IMR-90 (cell line): Measurements from ENCODE around the gene STMN3. TPM values are rescaled to one million over a fixed set of nuclear protein-coding genes. Genes with fewer than 3 reads are reported as not detected.

ENCODE experiments used
- ATAC-seq: fragments of 200-7000 bp; cut with Tn5 transposase; 2 replicates; pipeline ENCODE4 v1.9.1; 2020; ENCODE audit warnings: low read depth, mild to moderate bottlenecking, moderate library complexity
- BruUV-seq: library from RNA; stranded (reverse); fragments of 400-500 nt; replicated peaks from 2 replicates; lab custom pipeline; 2021; lab: Mats Ljungman, UMichigan
- CTCF ChIA-PET: fragments of 300-600 bp; formaldehyde crosslinking; extraction: SDS; loops from one replicate; lab custom pipeline; 2021; ENCODE audit warnings: antibody characterized with exemption; lab: Yijun Ruan, JAX
- POLR2A ChIA-PET: fragments of 300-600 bp; sonication (Branson Sonifier 250); formaldehyde crosslinking; loops from one replicate; lab custom pipeline; 2022; ENCODE audit warnings: antibody characterized with exemption; ENCODE audit not compliant: unreplicated experiment; lab: Charles Lee
- DNase-seq: peaks from one replicate; pipeline ENCODE4 v3.0.0; 2013
- H2AFZ ChIP-seq: replicated peaks from 2 replicates; pipeline ENCODE3; 2013; ENCODE audit warnings: low read length, mild to moderate bottlenecking; ENCODE audit not compliant: poor library complexity
- H2AK5ac ChIP-seq: 2 replicates; pipeline ENCODE4 v1.6.1; 2013; ENCODE audit warnings: low read depth, low read length, inconsistent platforms
- H2AK9ac ChIP-seq: replicated peaks from 2 replicates; pipeline ENCODE3; 2013; ENCODE audit warnings: mild to moderate bottlenecking, low read depth, low read length, moderate library complexity; ENCODE audit not compliant: poor library complexity
- H2BK120ac ChIP-seq: 2 replicates; pipeline ENCODE4 v1.6.1; 2013; ENCODE audit warnings: low read depth, low read length, inconsistent platforms
- H2BK15ac ChIP-seq: 3 replicates; pipeline ENCODE4 v1.6.1; 2013; ENCODE audit warnings: low read depth, low read length, inconsistent platforms
- H2BK20ac ChIP-seq: 2 replicates; pipeline ENCODE4 v1.6.1; 2013; ENCODE audit warnings: low read depth, mild to moderate bottlenecking, inconsistent platforms, low read length, moderate library complexity
- H2BK5ac ChIP-seq: 2 replicates; pipeline ENCODE4 v1.6.1; 2013; ENCODE audit warnings: mild to moderate bottlenecking, low read depth, low read length, inconsistent platforms; ENCODE audit not compliant: poor library complexity, severe bottlenecking
- H3K14ac ChIP-seq: replicated peaks from 2 replicates; pipeline ENCODE4 v1.6.1; 2013; ENCODE audit warnings: low read depth, low read length, inconsistent platforms
- H3K18ac ChIP-seq: 2 replicates; pipeline ENCODE4 v1.6.1; 2013; ENCODE audit warnings: low read depth, low read length, control low read depth
- H3K23ac ChIP-seq: 2 replicates; pipeline ENCODE4 v1.6.1; 2013; ENCODE audit warnings: low read depth, low read length, inconsistent platforms
- H3K27ac ChIP-seq: 2 replicates; pipeline ENCODE4 v1.5.1; 2013; ENCODE audit warnings: mild to moderate bottlenecking, control low read depth, low read length; ENCODE audit not compliant: insufficient read depth
- H3K27me3 ChIP-seq: 2 replicates; pipeline ENCODE4 v1.6.1; 2013; ENCODE audit warnings: low read length; ENCODE audit not compliant: control insufficient read depth, insufficient read depth
- H3K36me3 ChIP-seq: 2 replicates; pipeline ENCODE4 v1.6.1; 2013; ENCODE audit warnings: low read length, mixed read lengths; ENCODE audit not compliant: control insufficient read depth, insufficient read depth
- H3K4ac ChIP-seq: 2 replicates; pipeline ENCODE4 v1.6.1; 2013; ENCODE audit warnings: low read depth, low read length, inconsistent platforms
- H3K4me1 ChIP-seq: 2 replicates; pipeline ENCODE4 v1.6.1; 2013; ENCODE audit warnings: low read length, mixed read lengths; ENCODE audit not compliant: control insufficient read depth, insufficient read depth
- H3K4me2 ChIP-seq: 2 replicates; pipeline ENCODE4 v1.6.1; 2013; ENCODE audit warnings: low read depth, mild to moderate bottlenecking, control low read depth, low read length, moderate library complexity
- H3K4me3 ChIP-seq: 2 replicates; pipeline ENCODE4 v1.5.1; 2013; ENCODE audit warnings: low read depth, mild to moderate bottlenecking, control low read depth, low read length, moderate library complexity; ENCODE audit not compliant: insufficient read depth
- H3K56ac ChIP-seq: 2 replicates; pipeline ENCODE4 v1.6.1; 2013; ENCODE audit warnings: low read length, inconsistent platforms; ENCODE audit not compliant: insufficient read depth; ENCODE audit errors: extremely low read depth
- H3K79me1 ChIP-seq, 2 experiments: 2 replicates each; pipeline ENCODE4 v1.6.1; 2013; ENCODE audit warnings: low read length in 2 of 2, inconsistent platforms in 1 of 2, low read depth in 1 of 2
- H3K9ac ChIP-seq: 2 replicates; pipeline ENCODE4 v1.6.1; 2013; ENCODE audit warnings: low read depth, low read length, control low read depth
- H3K9me1 ChIP-seq: 2 replicates; pipeline ENCODE4 v1.6.1; 2013; ENCODE audit warnings: low read length, inconsistent platforms; ENCODE audit not compliant: insufficient read depth
- H3K9me3 ChIP-seq: 2 replicates; pipeline ENCODE4 v1.6.1; 2013; ENCODE audit warnings: low read length; ENCODE audit not compliant: control insufficient read depth, insufficient read depth
- H4K20me1 ChIP-seq: 2 replicates; pipeline ENCODE4 v1.6.1; 2013; ENCODE audit warnings: low read length, inconsistent platforms; ENCODE audit not compliant: insufficient read depth
- H4K5ac ChIP-seq: 2 replicates; pipeline ENCODE4 v1.6.1; 2013; ENCODE audit warnings: mild to moderate bottlenecking, low read depth, low read length, control low read depth
- H4K8ac ChIP-seq, 2 experiments: 2 replicates each; pipeline ENCODE4 v1.6.1; 2013; ENCODE audit warnings: low read depth in 2 of 2, low read length in 2 of 2, control low read depth in 1 of 2, inconsistent platforms in 1 of 2
- H4K91ac ChIP-seq: 2 replicates; pipeline ENCODE4 v1.6.1; 2013; ENCODE audit warnings: low read depth, low read length, inconsistent platforms; ENCODE audit not compliant: insufficient read depth
- BHLHE40 ChIP-seq: fragments of 150-350 bp; IDR thresholded peaks from 2 replicates; pipeline ENCODE4 v1.6.1; 2016; ENCODE audit warnings: mild to moderate bottlenecking, low read depth, low read length
- CHD1 ChIP-seq: IDR thresholded peaks from 2 replicates; pipeline ENCODE4 v1.6.1; 2012; ENCODE audit warnings: low read depth, low read length, improper control_type of control experiment
- ELK1 ChIP-seq: fragments of 150-350 bp; IDR thresholded peaks from 2 replicates; pipeline ENCODE4 v1.6.1; 2016; ENCODE audit warnings: low read depth, mild to moderate bottlenecking, low read length, moderate library complexity, borderline replicate concordance
- FOS ChIP-seq: fragments of 150-350 bp; IDR thresholded peaks from 2 replicates; pipeline ENCODE4 v1.6.1; 2016; ENCODE audit warnings: low read depth, low read length
- MAFK ChIP-seq: IDR thresholded peaks from 2 replicates; pipeline ENCODE4 v1.6.1; 2012; ENCODE audit warnings: low read depth, low read length, improper control_type of control experiment
- MAZ ChIP-seq: IDR thresholded peaks from 2 replicates; pipeline ENCODE4 v1.6.1; 2012; ENCODE audit warnings: low read depth, mild to moderate bottlenecking, low read length, improper control_type of control experiment, moderate library complexity, borderline replicate concordance
- MXI1 ChIP-seq: IDR thresholded peaks from 2 replicates; pipeline ENCODE4 v1.6.1; 2012; ENCODE audit warnings: low read depth, mild to moderate bottlenecking, low read length, moderate library complexity, borderline replicate concordance
- NFE2L2 ChIP-seq: fragments of 150-350 bp; IDR thresholded peaks from 2 replicates; pipeline ENCODE4 v1.6.1; 2016; ENCODE audit warnings: low read depth, mild to moderate bottlenecking, low read length
- POLR2A ChIP-seq: IDR thresholded peaks from 2 replicates; pipeline ENCODE4 v1.6.1; 2012; ENCODE audit warnings: mild to moderate bottlenecking, low read depth, low read length
- RAD21 ChIP-seq: IDR thresholded peaks from 2 replicates; pipeline ENCODE4 v1.6.1; 2012; ENCODE audit warnings: low read length, improper control_type of control experiment
- RCOR1 ChIP-seq: IDR thresholded peaks from 2 replicates; pipeline ENCODE4 v1.6.1; 2012; ENCODE audit warnings: mild to moderate bottlenecking, low read length, improper control_type of control experiment; ENCODE audit not compliant: insufficient replicate concordance
- RFX5 ChIP-seq: IDR thresholded peaks from 2 replicates; pipeline ENCODE4 v1.8.0; 2012; ENCODE audit warnings: low read depth, mild to moderate bottlenecking, low read length, moderate library complexity
- SMC3 ChIP-seq: fragments of 150-350 bp; IDR thresholded peaks from 2 replicates; pipeline ENCODE4 v1.6.1; 2016; ENCODE audit warnings: low read depth, mild to moderate bottlenecking, antibody characterized with exemption, low read length, moderate library complexity
- USF2 ChIP-seq: fragments of 150-350 bp; IDR thresholded peaks from 2 replicates; pipeline ENCODE4 v1.6.1; 2017; ENCODE audit warnings: mild to moderate bottlenecking, antibody characterized with exemption, low read length, low read depth
- WGBS, 2 experiments: methylation state at CpG; one replicate each; pipeline versions ENCODE4 v1.1.5 to v1.1.7; 2013; ENCODE audit warnings: missing lambda C conversion rate in 2 of 2; ENCODE audit not compliant: insufficient read length in 1 of 2; ENCODE audit errors: extremely low coverage in 2 of 2; 5-methylcytosine and 5-hydroxymethylcytosine counted together
- dilution Hi-C: fragments of 300-500 bp; cut with HindIII; formaldehyde crosslinking; loops from one replicate; pipeline ENCODE4 v1.14.3; 2018; ENCODE audit warnings: low sequenced_read_pairs; ENCODE audit not compliant: unreplicated experiment
- in situ Hi-C: fragments of 300-500 bp; cut with MboI; formaldehyde crosslinking; loops from 3 replicates; pipeline ENCODE4 v1.14.3; 2019; ENCODE audit warnings: low sequenced_read_pairs, inconsistent platforms, mixed read lengths
- intact Hi-C: fragments of 100-400 bp; cut with micrococcal nuclease; formaldehyde crosslinking; loops from 2 replicates; pipeline ENCODE4 v1.10.0; 2022
- polyA plus RNA-seq, 3 experiments: library from polyadenylated mRNA; depleted of rRNA; stranded (reverse); fragments of >200 nt; gene quantifications; 2 replicates each; pipeline ENCODE4 v1.2.3, GENCODE V29; 2012; ENCODE audit warnings: low replicate concordance in 1 of 3
- total RNA-seq: library from RNA; depleted of rRNA; stranded (reverse); fragments of >200 nt; gene quantifications from 2 replicates; pipeline ENCODE4 v1.2.3, GENCODE V29; 2012

Gene STMN3
- total and polyA plus RNA-seq, 2 of the 4 experiments (the other 2 are of a cell fraction) = 20.3 to 62.3 TPM

GRCh38 chr20:63691711-63692435 lies 38.6 kb upstream of the STMN3 start (continued):
- TF ChIP-seq SMC3 = no peak

- POLR2A ChIA-PET = no interaction called here
- H3K79me1 ChIP-seq = peaks cover 0 to 15% of the 10 kb centered on the region in 2 experiments; a peak in 2 of 4 replicates
- DNase-seq = no peak
- H3K4me3 ChIP-seq = no peak overlapping the region
- intact Hi-C loops = no loop called here
- H3K56ac ChIP-seq = no peak overlapping the region
- no peak overlapping the region for H3K14ac ChIP-seq
- H2AFZ ChIP-seq = peak overlapping the region; percentile 32
- no peak overlapping the region for H3K27ac ChIP-seq
- in situ Hi-C loops = no loop called here
- H3K23ac ChIP-seq = no peak overlapping the region
- H4K5ac ChIP-seq = no peak overlapping the region
- H3K27me3 ChIP-seq = no peaks in the 10 kb centered on the region
- H4K8ac ChIP-seq = no peak overlapping the region
- peak overlapping the region; percentile 76 for H2AK9ac ChIP-seq
- no peak overlapping the region for H2BK15ac ChIP-seq
- peaks cover 9% of the 10 kb centered on the region; the same call in 1 of the 2 replicates for H3K36me3 ChIP-seq
- no peak overlapping the region for H3K9ac ChIP-seq
- no peak for ATAC-seq
- CTCF ChIA-PET = interaction anchor here (0.6 kb wide), 1 partner anchor 136 kb away, joined by 7 read pairs; no protein-coding TSS in a partner anchor
- H2BK120ac ChIP-seq = no peak overlapping the region
- peaks cover 14% of the 10 kb centered on the region for H3K4me1 ChIP-seq
- no peaks in the 10 kb centered on the region for H4K20me1 ChIP-seq
- peaks cover 9% of the 10 kb centered on the region for H3K9me1 ChIP-seq
- no peak overlapping the region for H3K4ac ChIP-seq
- H3K18ac ChIP-seq = no peak overlapping the region
- no peaks in the 10 kb centered on the region for H3K9me3 ChIP-seq
- dilution Hi-C loops = no loop called here
- H2BK20ac ChIP-seq = no peak overlapping the region
- no peak overlapping the region; the same call in 1 of the 2 replicates for H2AK5ac ChIP-seq
- no peak overlapping the region for H4K91ac ChIP-seq
- no peak overlapping the region for H2BK5ac ChIP-seq
- H3K4me2 ChIP-seq = no peak overlapping the region
- BruUV-seq = no TSS peak
- 91% methylated on average over 16 of the region's 24 CpGs; no CpG with 5 or more reads in 1 of the 2 experiments for WGBS, 2 experiments
- no peak for TF ChIP-seq POLR2A
- TF ChIP-seq BHLHE40 = no peak
- TF ChIP-seq ELK1 = no peak
- no peak for TF ChIP-seq MAFK
- TF ChIP-seq FOS = no peak
- TF ChIP-seq NFE2L2 = no peak
- no peak for TF ChIP-seq RCOR1
- TF ChIP-seq CHD1 = no peak
- no peak for TF ChIP-seq SMC3
- no peak for TF ChIP-seq USF2
- no peak for TF ChIP-seq RAD21
- no peak for TF ChIP-seq MXI1
- TF ChIP-seq MAZ = no peak
- no peak for TF ChIP-seq RFX5
Measured at GRCh38 chr20:63690898-63691710, 37.9 kb upstream of the STMN3 start.
